HepG2 (cell line): Measurements from ENCODE around the gene KCNH1.

Experiments used
- ELF4 ChIP-seq: sonication (generic); formaldehyde crosslinking; IDR thresholded peaks from 2 replicates; pipeline ENCODE4 v1.5.0; 2020; ENCODE audit warnings: missing genetic modification reagents, mild to moderate bottlenecking, moderate library complexity, borderline replicate concordance
- GTF3A ChIP-seq: sonication (generic); formaldehyde crosslinking; conservative IDR thresholded peaks from 2 replicates; pipeline ENCODE4 v1.4.0; 2020; ENCODE audit warnings: mild to moderate bottlenecking, missing genetic modification reagents
- MXI1 ChIP-seq: IDR thresholded peaks from 3 replicates; pipeline ENCODE4 v1.6.1; 2012; ENCODE audit warnings: low read depth, low read length, inconsistent platforms, borderline replicate concordance
- PHF8 ChIP-seq: sonication (generic); formaldehyde crosslinking; IDR thresholded peaks from 2 replicates; pipeline ENCODE4 v1.5.0; 2020; ENCODE audit warnings: missing genetic modification reagents
- POLR2A ChIP-seq, 2 experiments: IDR thresholded peaks; 2 replicates each; pipeline ENCODE4 v1.6.1; 2011; ENCODE audit warnings: low read depth in 2 of 2, low read length in 2 of 2, mild to moderate bottlenecking in 1 of 2, moderate library complexity in 1 of 2; ENCODE audit not compliant: insufficient read depth in 1 of 2
- SATB2 ChIP-seq: sonication (generic); formaldehyde crosslinking; IDR thresholded peaks from 2 replicates; pipeline ENCODE4 v1.5.0; 2020; ENCODE audit warnings: missing genetic modification reagents
- SNRNP70 ChIP-seq: fragments of 200-400 bp; formaldehyde crosslinking; IDR thresholded peaks from 2 replicates; pipeline ENCODE4 v1.6.1; 2017; ENCODE audit warnings: mild to moderate bottlenecking, low read depth, low read length, moderate library complexity
- TAF1 ChIP-seq: sonication (generic); formaldehyde crosslinking; IDR thresholded peaks from 2 replicates; pipeline ENCODE4 v1.4.0; 2020; ENCODE audit warnings: missing genetic modification reagents
- ZNF24 ChIP-seq: fragments of 450-650 bp; IDR thresholded peaks from 2 replicates; pipeline ENCODE4 v1.6.1; 2017; ENCODE audit warnings: antibody characterized with exemption, mild to moderate bottlenecking
- ZNF441 ChIP-seq: sonication (generic); formaldehyde crosslinking; IDR thresholded peaks from 2 replicates; pipeline ENCODE4 v1.7.0; 2021; ENCODE audit warnings: missing genetic modification reagents, borderline replicate concordance
- TF ChIP-seq, protein P1 (sequence below): sonication (generic); formaldehyde crosslinking; IDR thresholded peaks from 2 replicates; pipeline ENCODE4 v1.4.0; 2020; ENCODE audit warnings: missing genetic modification reagents, borderline replicate concordance
- TF ChIP-seq, protein P2 (sequence below): sonication (generic); formaldehyde crosslinking; IDR thresholded peaks from 2 replicates; pipeline ENCODE4 v1.8.1; 2023; ENCODE audit warnings: missing genetic modification reagents, inconsistent platforms, borderline replicate concordance
- TF ChIP-seq, protein P3 (sequence below): sonication (generic); formaldehyde crosslinking; IDR thresholded peaks from 2 replicates; pipeline ENCODE4 v1.5.0; 2020; ENCODE audit warnings: mild to moderate bottlenecking, missing genetic modification reagents, moderate library complexity
- TF ChIP-seq, protein P4 (sequence below): sonication (generic); formaldehyde crosslinking; IDR thresholded peaks from 2 replicates; pipeline ENCODE4 v1.4.0; 2020; ENCODE audit warnings: mild to moderate bottlenecking, missing genetic modification reagents

DNA sequence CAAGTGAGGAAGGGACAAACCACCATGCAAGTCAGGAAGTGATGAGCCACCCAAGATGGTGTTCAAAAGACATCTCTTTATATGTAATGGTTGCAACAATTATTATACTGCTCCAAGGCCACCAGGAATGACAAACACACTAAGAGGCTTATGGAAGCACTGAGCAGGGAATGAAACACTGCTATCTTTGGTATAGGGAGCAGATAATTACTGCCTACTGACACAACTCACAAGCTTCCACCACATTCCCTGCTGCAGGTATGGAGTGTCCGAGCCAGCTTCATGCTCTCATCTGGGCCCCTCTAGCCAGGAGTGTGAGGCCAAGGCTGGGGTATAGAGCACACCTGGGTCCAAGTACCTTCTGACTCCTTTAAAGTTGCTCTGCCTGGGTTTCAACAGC lies 433.9 kb downstream of the KCNH1 start:
- TF ChIP-seq, protein P1, sequence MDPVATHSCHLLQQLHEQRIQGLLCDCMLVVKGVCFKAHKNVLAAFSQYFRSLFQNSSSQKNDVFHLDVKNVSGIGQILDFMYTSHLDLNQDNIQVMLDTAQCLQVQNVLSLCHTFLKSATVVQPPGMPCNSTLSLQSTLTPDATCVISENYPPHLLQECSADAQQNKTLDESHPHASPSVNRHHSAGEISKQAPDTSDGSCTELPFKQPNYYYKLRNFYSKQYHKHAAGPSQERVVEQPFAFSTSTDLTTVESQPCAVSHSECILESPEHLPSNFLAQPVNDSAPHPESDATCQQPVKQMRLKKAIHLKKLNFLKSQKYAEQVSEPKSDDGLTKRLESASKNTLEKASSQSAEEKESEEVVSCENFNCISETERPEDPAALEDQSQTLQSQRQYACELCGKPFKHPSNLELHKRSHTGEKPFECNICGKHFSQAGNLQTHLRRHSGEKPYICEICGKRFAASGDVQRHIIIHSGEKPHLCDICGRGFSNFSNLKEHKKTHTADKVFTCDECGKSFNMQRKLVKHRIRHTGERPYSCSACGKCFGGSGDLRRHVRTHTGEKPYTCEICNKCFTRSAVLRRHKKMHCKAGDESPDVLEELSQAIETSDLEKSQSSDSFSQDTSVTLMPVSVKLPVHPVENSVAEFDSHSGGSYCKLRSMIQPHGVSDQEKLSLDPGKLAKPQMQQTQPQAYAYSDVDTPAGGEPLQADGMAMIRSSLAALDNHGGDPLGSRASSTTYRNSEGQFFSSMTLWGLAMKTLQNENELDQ (CRISPR knock-in tag), result no peak
- TF ChIP-seq ELF4 (CRISPR knock-in tag) (no peak), MXI1 (no peak), POLR2A (IDR thresholded peaks at IDR 0.05; ENCODE audit: insufficient read depth in 1 of 2, low read depth in 2 of 2, low read length in 2 of 2) (no peak), ZNF24 (no peak), ZNF441 (no peak), TAF1 (CRISPR knock-in tag) (no peak), SATB2 (no peak), PHF8 (CRISPR knock-in tag) (no peak), GTF3A (CRISPR knock-in tag) (no peak), SNRNP70 (no peak)
- TF ChIP-seq, protein P2, sequence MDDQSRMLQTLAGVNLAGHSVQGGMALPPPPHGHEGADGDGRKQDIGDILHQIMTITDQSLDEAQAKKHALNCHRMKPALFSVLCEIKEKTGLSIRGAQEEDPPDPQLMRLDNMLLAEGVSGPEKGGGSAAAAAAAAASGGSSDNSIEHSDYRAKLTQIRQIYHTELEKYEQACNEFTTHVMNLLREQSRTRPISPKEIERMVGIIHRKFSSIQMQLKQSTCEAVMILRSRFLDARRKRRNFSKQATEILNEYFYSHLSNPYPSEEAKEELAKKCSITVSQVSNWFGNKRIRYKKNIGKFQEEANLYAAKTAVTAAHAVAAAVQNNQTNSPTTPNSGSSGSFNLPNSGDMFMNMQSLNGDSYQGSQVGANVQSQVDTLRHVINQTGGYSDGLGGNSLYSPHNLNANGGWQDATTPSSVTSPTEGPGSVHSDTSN (CRISPR knock-in tag), result no peak
- TF ChIP-seq, protein P3, sequence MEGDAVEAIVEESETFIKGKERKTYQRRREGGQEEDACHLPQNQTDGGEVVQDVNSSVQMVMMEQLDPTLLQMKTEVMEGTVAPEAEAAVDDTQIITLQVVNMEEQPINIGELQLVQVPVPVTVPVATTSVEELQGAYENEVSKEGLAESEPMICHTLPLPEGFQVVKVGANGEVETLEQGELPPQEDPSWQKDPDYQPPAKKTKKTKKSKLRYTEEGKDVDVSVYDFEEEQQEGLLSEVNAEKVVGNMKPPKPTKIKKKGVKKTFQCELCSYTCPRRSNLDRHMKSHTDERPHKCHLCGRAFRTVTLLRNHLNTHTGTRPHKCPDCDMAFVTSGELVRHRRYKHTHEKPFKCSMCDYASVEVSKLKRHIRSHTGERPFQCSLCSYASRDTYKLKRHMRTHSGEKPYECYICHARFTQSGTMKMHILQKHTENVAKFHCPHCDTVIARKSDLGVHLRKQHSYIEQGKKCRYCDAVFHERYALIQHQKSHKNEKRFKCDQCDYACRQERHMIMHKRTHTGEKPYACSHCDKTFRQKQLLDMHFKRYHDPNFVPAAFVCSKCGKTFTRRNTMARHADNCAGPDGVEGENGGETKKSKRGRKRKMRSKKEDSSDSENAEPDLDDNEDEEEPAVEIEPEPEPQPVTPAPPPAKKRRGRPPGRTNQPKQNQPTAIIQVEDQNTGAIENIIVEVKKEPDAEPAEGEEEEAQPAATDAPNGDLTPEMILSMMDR, result no peak
- TF ChIP-seq, protein P4, sequence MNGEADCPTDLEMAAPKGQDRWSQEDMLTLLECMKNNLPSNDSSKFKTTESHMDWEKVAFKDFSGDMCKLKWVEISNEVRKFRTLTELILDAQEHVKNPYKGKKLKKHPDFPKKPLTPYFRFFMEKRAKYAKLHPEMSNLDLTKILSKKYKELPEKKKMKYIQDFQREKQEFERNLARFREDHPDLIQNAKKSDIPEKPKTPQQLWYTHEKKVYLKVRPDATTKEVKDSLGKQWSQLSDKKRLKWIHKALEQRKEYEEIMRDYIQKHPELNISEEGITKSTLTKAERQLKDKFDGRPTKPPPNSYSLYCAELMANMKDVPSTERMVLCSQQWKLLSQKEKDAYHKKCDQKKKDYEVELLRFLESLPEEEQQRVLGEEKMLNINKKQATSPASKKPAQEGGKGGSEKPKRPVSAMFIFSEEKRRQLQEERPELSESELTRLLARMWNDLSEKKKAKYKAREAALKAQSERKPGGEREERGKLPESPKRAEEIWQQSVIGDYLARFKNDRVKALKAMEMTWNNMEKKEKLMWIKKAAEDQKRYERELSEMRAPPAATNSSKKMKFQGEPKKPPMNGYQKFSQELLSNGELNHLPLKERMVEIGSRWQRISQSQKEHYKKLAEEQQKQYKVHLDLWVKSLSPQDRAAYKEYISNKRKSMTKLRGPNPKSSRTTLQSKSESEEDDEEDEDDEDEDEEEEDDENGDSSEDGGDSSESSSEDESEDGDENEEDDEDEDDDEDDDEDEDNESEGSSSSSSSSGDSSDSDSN, result no peak
